Measurements from ENCODE around the gene PEX5.

DNA sequence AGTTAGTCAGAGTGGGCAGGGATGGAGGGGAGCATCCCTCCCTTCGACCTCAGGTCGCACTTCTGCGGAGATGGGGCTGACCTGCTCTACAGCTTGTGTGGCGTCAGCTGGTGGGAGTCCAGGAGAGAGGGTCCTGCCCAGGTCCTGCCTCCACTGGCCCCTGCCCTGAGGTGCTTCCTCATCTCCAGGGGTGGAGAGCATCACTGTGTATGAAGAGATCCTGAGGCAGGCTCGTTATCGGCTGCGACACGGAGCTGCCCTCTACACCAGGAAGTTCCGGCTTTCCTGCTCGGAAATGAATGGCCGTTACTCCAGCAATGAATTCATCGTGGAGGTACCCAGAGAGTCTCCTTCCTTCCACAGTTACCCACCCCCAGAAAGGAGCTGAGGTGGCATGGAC, 39.1 kb upstream of the PEX5 start:
- TF ChIP-seq CTCF (IDR thresholded peaks at IDR 0.05; ENCODE audit: low read depth, low read length) = no peak
- TF ChIP-seq EZH2phosphoT487 (IDR thresholded peaks at IDR 0.05; ENCODE audit: low read depth) = no peak

Data from OCI-LY3 (cell line).